Skin epidermis (tissue), 12 donors: ENCODE results near the gene CA5A.
"Not testable (repeated sequence)": the region's sequence is repeated elsewhere in the genome, so short reads cannot be mapped to it uniquely, and the experiment has no call there.

Experiments used
- H3K27ac ChIP-seq, 21 experiments: fragments of 200-600 bp; sonication (generic) in 11 of 21; one replicate each; pipeline ENCODE4 v1.5.0; 2020; ENCODE audit warnings: mild to moderate bottlenecking in 3 of 21, inconsistent platforms in 2 of 21, moderate library complexity in 2 of 21
- H3K4me3 ChIP-seq, 7 experiments: fragments of 200-600 bp; sonication (generic) in 2 of 7; one replicate each; pipeline ENCODE4 v1.5.0; 2020; ENCODE audit warnings: inconsistent platforms in 2 of 7, mild to moderate bottlenecking in 2 of 7, moderate library complexity in 1 of 7

The CA5A gene

GRCh38 chr16:87951552-87952538, 15.5 kb upstream of the CA5A start:
- H3K4me3 ChIP-seq, result peak overlapping the region; percentile 55 to 98 (median 88)
- H3K27ac ChIP-seq, result peak overlapping the region; percentile 90 to 100 (median 99)

GRCh38 chr16:87950765-87951551, 14.6 kb upstream of the CA5A start, which contains the start of gene BANP:
TSS of gene BANP (plus strand) at chr16:87951434. CDS start at chr16:87975116, 23,682 bp downstream.
- Histone ChIP-seq H3K4me3 (peak within 1 kb of the TSS; percentile 55 to 98 (median 88)), H3K27ac (peak within 1 kb of the TSS; percentile 90 to 100 (median 99))

GRCh38 chr16:87949071-87949744, 12.9 kb upstream of the CA5A start:
- Histone ChIP-seq H3K4me3 (no peak overlapping the region), H3K27ac (no peak overlapping the region)

- H3K27ac ChIP-seq, result peak overlapping the region in 2 of 21 experiments; percentile 12 to 69
Observed at GRCh38 chr16:87948735-87949070, 12.4 kb upstream of the CA5A start.

GRCh38 chr16:87948119-87948545, 11.8 kb upstream of the CA5A start:
- no peak overlapping the region for H3K4me3 ChIP-seq
- H3K27ac ChIP-seq, result peak overlapping the region in 9 of 21 experiments; percentile 1 to 69 (median 36)

More at GRCh38 chr16:87948735-87949070, 12.4 kb upstream of the CA5A start:
- no peak overlapping the region for H3K4me3 ChIP-seq

- Histone ChIP-seq H3K27ac (peak overlapping the region in 7 of 21 experiments; percentile 1 to 69 (median 54)), H3K4me3 (no peak overlapping the region)
Observed at GRCh38 chr16:87947356-87948118, 11.2 kb upstream of the CA5A start.

- Histone ChIP-seq H3K4me3 (no peak overlapping the region), H3K27ac (no peak overlapping the region)
Observed at GRCh38 chr16:87946596-87947347, 10.4 kb upstream of the CA5A start.

- Histone ChIP-seq H3K27ac (peak overlapping the region in 6 of 21 experiments; percentile 7 to 66 (median 46)), H3K4me3 (peak overlapping the region in 3 of 7 experiments; percentile 3 to 19 (median 11))
Observed at GRCh38 chr16:87945351-87946042, 9.2 kb upstream of the CA5A start.

- no peak overlapping the region for H3K27ac ChIP-seq
- no peak overlapping the region for H3K4me3 ChIP-seq
Observed at GRCh38 chr16:87942680-87943079, 6.4 kb upstream of the CA5A start.

- Histone ChIP-seq H3K4me3 (no peak overlapping the region), H3K27ac (no peak overlapping the region)
Observed at GRCh38 chr16:87939562-87940423, 3.5 kb upstream of the CA5A start.

GRCh38 chr16:87938412-87938949, 2.2 kb upstream of the CA5A start:
- H3K4me3 ChIP-seq, result no peak overlapping the region
- no peak overlapping the region for H3K27ac ChIP-seq

GRCh38 chr16:87937231-87937542, 858 bp upstream of the CA5A start:
- H3K4me3 ChIP-seq, H3K27ac ChIP-seq: not testable (repeated sequence)

GRCh38 chr16:87936016-87936374, 334 bp downstream of the CA5A start:
- H3K4me3 ChIP-seq, H3K27ac ChIP-seq: not testable (repeated sequence)

GRCh38 chr16:87934752-87935425, 1.4 kb downstream of the CA5A start:
- not testable (repeated sequence) for H3K27ac ChIP-seq, H3K4me3 ChIP-seq

- H3K27ac ChIP-seq, result no peak overlapping the region
- H3K4me3 ChIP-seq, result no peak overlapping the region
Observed at GRCh38 chr16:87933140-87933495, 3.2 kb downstream of the CA5A start.

GRCh38 chr16:87932475-87933139, 3.7 kb downstream of the CA5A start:
- not testable (repeated sequence) for H3K4me3 ChIP-seq, H3K27ac ChIP-seq
